ENCODE measurements around the gene GOLPH3L.
"Not testable (repeated sequence)": the region's sequence is repeated elsewhere in the genome, so short reads cannot be mapped to it uniquely, and the experiment has no call there.

GRCh38 chr1:150598346-150598745 is 98.6 kb downstream of the GOLPH3L start:
- TF ChIP-seq POLR2A, POLR2AphosphoS5 (IDR thresholded peaks at IDR 0.05): not testable (repeated sequence)
